Measurements from ENCODE around the gene KANSL1. TPM values are rescaled to one million over a fixed set of nuclear protein-coding genes. Genes with fewer than 3 reads are reported as not detected.
"Not testable (repeated sequence)": the region's sequence is repeated elsewhere in the genome, so short reads cannot be mapped to it uniquely, and the experiment has no call there.

KANSL1 gene
- total RNA-seq (100 to 1,000 TPM; 152 to 158 TPM), polyA plus RNA-seq (ENCODE audit: insufficient read depth, low read depth, low replicate concordance) (70.3 TPM)
- long read RNA-seq, donor 1, full-length matches to known transcripts: 14 of 26 reads
- long read RNA-seq, donor 1, partial matches to known transcripts: 12 of 26 reads
- long read RNA-seq, donor 1, other reads (novel, unspliced or antisense): 0 of 26 reads
- long read RNA-seq, donor 2, full-length matches to known transcripts: 5 of 10 reads
- long read RNA-seq, donor 2, partial matches to known transcripts: 5 of 10 reads
- long read RNA-seq, donor 2, other reads (novel, unspliced or antisense): 0 of 10 reads

DNA sequence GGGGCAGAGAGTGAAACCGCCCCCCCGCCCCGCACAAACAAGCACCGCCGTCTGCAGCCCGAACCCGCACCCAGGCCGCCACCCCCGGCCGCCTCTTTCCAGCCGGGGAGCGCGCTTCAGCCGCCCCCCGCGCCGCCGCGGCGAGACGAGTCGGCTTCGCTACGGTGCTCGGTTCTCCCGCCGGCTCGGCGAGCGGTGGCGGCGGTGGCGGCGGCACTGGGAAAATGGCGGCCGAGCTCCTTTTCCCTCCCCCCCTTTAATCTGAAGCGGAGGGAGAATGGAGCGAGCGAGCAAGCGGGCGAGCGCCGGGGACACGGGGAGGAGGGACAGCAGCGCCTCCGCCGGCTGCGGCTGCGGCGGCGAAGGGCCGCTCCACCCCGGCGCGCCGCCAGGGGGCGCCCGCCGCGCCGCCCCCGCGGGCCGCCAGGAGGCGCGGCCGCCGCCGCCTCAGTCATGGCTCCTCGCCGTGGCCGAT, at the start of gene KANSL1:
KANSL1 (minus strand) TSS at position 279 of the 475 bp plus-strand sequence. CDS start 21,286 bp downstream, outside the sequence.
- H3K36me3 ChIP-seq (ENCODE audit: low read depth, missing control alignments): no peaks in the 10 kb centered on the region
- peaks cover 13% of the 10 kb centered on the region for H3K4me1 ChIP-seq
- peak within 1 kb of the TSS; percentile 89 to 96 for H3K4me3 ChIP-seq
- H3K27me3 ChIP-seq: no peaks in the 10 kb centered on the region
- intact Hi-C loops (cut with DNase I; ENCODE audit: low total_unique reads): loop anchor here (10.0 kb wide), 1 partner anchor 148 kb away; no protein-coding TSS in a partner anchor
- DNase-seq: peak; percentile 83
- WGBS, 2 donors: 0% methylated on average over 14 to 32 of the region's 72 CpGs
- H3K27ac ChIP-seq: peak within 1 kb of the TSS; percentile 99
- no peak for TF ChIP-seq POLR2A (IDR thresholded peaks at IDR 0.05)
- TF ChIP-seq, protein P1, sequence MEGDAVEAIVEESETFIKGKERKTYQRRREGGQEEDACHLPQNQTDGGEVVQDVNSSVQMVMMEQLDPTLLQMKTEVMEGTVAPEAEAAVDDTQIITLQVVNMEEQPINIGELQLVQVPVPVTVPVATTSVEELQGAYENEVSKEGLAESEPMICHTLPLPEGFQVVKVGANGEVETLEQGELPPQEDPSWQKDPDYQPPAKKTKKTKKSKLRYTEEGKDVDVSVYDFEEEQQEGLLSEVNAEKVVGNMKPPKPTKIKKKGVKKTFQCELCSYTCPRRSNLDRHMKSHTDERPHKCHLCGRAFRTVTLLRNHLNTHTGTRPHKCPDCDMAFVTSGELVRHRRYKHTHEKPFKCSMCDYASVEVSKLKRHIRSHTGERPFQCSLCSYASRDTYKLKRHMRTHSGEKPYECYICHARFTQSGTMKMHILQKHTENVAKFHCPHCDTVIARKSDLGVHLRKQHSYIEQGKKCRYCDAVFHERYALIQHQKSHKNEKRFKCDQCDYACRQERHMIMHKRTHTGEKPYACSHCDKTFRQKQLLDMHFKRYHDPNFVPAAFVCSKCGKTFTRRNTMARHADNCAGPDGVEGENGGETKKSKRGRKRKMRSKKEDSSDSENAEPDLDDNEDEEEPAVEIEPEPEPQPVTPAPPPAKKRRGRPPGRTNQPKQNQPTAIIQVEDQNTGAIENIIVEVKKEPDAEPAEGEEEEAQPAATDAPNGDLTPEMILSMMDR (IDR thresholded peaks at IDR 0.05): peak in 2 of 3 experiments; percentile 22 to 98
- H3K9me3 ChIP-seq: no peaks in the 10 kb centered on the region

GRCh38 chr17:46231359-46231758, 38.1 kb upstream of the KANSL1 start:
- H3K36me3 ChIP-seq (ENCODE audit: low read depth, missing control alignments); H3K27me3 ChIP-seq; H3K4me1 ChIP-seq; intact Hi-C loops (cut with DNase I; ENCODE audit: low total_unique reads); H3K27ac ChIP-seq; H3K9me3 ChIP-seq; H3K4me3 ChIP-seq; DNase-seq: not testable (repeated sequence)
- WGBS, 2 donors: 71 to 72% methylated on average over 8 of the region's 8 CpGs

DNA sequence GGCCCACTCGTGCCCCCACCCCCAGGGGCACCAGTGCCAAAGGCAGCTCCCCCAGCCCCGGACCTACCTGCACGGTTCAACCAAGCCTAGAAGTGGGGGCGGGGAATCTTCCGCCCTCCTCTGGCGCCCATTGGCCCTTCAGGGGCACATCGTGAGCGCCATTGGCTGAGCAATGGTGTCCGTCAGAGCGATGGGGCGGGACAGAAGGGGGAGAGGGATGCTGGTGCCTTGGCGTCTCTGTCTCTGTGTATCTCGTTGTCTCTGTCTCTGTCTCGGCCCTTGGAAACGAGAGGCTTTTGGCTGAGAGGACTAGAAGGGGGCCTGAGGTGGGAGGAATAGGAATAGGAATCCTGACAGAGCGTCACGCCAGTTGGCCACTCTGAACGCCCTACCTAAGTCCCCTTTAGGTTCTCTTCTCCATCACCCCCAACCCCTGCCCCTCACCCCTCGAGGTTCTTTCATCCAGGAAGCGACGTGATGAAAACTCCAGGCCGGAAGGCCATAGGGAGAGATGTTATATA, 32.1 kb upstream of the KANSL1 start:
- Histone ChIP-seq H3K4me3 (peak overlapping the region; percentile 64 to 76), H3K27ac (peak overlapping the region in 1 of 2 donors; percentile 41)
- H3K4me1 ChIP-seq; H3K36me3 ChIP-seq (ENCODE audit: low read depth, missing control alignments); intact Hi-C loops (cut with DNase I; ENCODE audit: low total_unique reads); H3K9me3 ChIP-seq; H3K27me3 ChIP-seq: not testable (repeated sequence)
- DNase-seq: peak; percentile 94
- WGBS, 2 donors: 0 to 1% methylated on average over 11 to 17 of the region's 22 CpGs

GRCh38 chr17:46224864-46225263, 31.6 kb upstream of the KANSL1 start:
- H3K9me3 ChIP-seq; DNase-seq; H3K4me1 ChIP-seq; H3K36me3 ChIP-seq (ENCODE audit: low read depth, missing control alignments); H3K27me3 ChIP-seq; intact Hi-C loops (cut with DNase I; ENCODE audit: low total_unique reads): not testable (repeated sequence)
- Histone ChIP-seq H3K27ac (peak overlapping the region in 1 of 2 donors; percentile 41), H3K4me3 (peak overlapping the region; percentile 64 to 76)
- WGBS, 2 donors: 4% methylated on average over 11 of the region's 54 CpGs; no CpG with 5 or more reads in 1 of the 2 donors

DNA sequence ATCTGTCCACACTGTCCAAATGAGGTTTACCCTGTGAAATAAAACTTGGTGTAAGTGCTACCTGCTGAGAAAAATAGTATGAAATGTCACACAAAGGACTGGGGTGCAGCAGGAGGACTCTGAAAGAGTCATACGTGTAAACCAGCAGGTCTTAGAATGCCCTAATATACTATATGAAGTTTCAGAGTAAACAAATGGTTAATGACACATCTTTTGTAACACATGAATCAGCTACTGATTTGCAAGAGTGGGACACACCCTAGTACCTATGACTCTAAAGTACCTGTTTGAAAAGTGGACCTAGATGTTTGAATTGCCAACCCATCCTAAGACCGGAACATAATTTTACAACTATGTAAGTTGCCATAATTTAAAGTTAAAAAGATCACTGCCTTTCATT, 29.8 kb upstream of the KANSL1 start:
- H3K36me3 ChIP-seq (ENCODE audit: low read depth, missing control alignments); H3K4me3 ChIP-seq; H3K9me3 ChIP-seq; H3K4me1 ChIP-seq; intact Hi-C loops (cut with DNase I; ENCODE audit: low total_unique reads); H3K27me3 ChIP-seq; DNase-seq; H3K27ac ChIP-seq: not testable (repeated sequence)
- WGBS, 2 donors: 79 to 100% methylated on average over 1 to 2 of the region's 2 CpGs

DNA sequence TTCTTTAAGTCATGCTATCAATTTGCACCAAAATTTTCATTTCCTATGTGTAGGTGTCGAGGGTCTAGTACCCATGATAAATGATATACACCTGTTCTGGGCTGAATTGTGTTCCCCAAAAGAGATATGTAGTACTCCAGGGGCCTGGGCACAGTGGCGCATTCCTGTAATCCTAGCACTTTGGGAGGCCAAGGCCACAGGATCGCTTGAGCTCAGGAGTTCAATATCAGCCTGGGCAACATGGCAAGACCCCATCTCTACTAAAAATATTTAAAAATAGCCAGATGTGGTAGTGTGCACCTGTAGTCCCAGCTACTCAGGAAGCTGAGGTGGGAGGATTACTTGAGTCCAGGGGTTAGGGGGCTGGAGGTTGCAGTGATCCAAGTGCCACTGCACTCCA, 23.5 kb upstream of the KANSL1 start:
- 90 to 96% methylated on average over 3 of the region's 3 CpGs for WGBS, 2 donors
- no peak for DNase-seq
- Histone ChIP-seq H3K9me3 (no peaks in the 10 kb centered on the region), H3K27me3 (no peaks in the 10 kb centered on the region), H3K27ac (no peak overlapping the region), H3K4me3 (no peak overlapping the region), H3K36me3 (ENCODE audit: low read depth, missing control alignments) (no peaks in the 10 kb centered on the region), H3K4me1 (no peaks in the 10 kb centered on the region)
- intact Hi-C loops (cut with DNase I; ENCODE audit: low total_unique reads): no loop called here
- no peak for TF ChIP-seq POLR2A (IDR thresholded peaks at IDR 0.05)

GRCh38 chr17:46212634-46213435, 19.6 kb upstream of the KANSL1 start:
- no peak overlapping the region for H3K27ac ChIP-seq
- no peaks in the 10 kb centered on the region for H3K36me3 ChIP-seq (ENCODE audit: low read depth, missing control alignments)
- no peak for TF ChIP-seq POLR2A (IDR thresholded peaks at IDR 0.05)
- TF ChIP-seq, protein P1 (IDR thresholded peaks at IDR 0.05): peak; percentile 68 to 83 (median 72)
- peak; percentile 83 for DNase-seq
- intact Hi-C loops (cut with DNase I; ENCODE audit: low total_unique reads): no loop called here
- no peaks in the 10 kb centered on the region for H3K27me3 ChIP-seq
- WGBS, 2 donors: 55 to 56% methylated on average over 11 of the region's 11 CpGs
- no peaks in the 10 kb centered on the region for H3K4me1 ChIP-seq
- no peaks in the 10 kb centered on the region for H3K9me3 ChIP-seq
- no peak overlapping the region for H3K4me3 ChIP-seq
